Subcutaneous adipose tissue (tissue), 4 donors: Measurements from ENCODE around the gene TK2. TPM values are rescaled to one million over a fixed set of nuclear protein-coding genes. Genes with fewer than 3 reads are reported as not detected.

Experiments used
- CTCF ChIP-seq: fragments of 450-650 bp; IDR thresholded peaks from one replicate; pipeline ENCODE4 v1.5.1; 2016; ENCODE audit warnings: low read depth, mild to moderate bottlenecking, control low read depth, antibody characterized with exemption, moderate library complexity
- total RNA-seq, 4 donors: library from RNA; depleted of rRNA; stranded (reverse); fragments of >200 nt; gene quantifications; one replicate each; pipeline ENCODE4 v1.1.0, GENCODE V29; 2016

TK2 gene
- total RNA-seq, 4 donors from 2014 or later = 63.6 to 118 (median 92.4) TPM

DNA sequence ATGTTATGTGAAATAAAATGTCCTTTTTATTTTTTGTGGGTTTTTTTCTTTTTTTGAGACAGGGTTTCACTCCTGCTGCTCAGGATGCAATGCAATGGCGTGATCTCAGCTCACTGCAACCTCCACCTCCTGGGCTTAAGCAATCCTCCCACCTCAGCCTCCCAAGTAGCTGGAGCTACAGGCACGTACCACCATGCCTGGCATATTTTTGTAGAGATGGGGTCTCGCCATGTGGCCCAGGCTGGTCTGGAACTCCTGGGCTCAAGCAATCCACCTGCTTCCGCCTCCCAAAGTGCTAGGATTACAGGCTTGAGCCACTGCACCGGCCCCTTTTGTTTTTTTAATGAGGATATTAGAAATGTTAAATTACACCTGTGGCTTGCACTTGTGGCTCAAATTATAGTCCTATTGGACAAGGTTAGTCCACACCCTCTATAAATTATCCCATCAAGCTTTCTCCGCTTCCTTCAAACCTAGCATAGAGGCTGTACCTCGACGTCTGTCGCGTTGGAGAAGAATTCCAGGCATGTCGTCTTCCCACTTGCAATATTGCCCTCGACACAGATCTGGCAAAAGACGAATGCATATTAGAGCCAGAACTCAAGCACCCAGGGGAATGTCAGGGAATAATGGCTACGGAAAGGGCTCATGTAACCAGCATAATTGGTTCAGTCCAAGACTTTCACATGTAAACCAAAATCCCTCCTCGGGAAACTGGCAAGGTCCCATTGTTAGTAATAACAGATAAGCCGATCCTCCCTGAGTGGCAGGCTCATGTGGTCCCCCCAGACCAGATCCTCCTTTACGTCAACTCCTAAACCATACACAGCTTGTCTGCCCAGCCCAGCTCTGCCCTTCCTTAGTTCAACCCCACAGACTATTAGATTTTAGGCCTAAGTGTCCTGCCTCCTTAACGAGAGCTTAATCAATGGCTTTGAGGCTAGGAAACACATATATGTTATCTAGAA lies 8.2 kb downstream of the TK2 start:
- no peak for TF ChIP-seq CTCF

GRCh38 chr16:66539623-66540469 lies 10.1 kb downstream of the TK2 start:
- no peak for TF ChIP-seq CTCF

GRCh38 chr16:66538910-66539309 lies 11.0 kb downstream of the TK2 start:
- no peak for TF ChIP-seq CTCF

DNA sequence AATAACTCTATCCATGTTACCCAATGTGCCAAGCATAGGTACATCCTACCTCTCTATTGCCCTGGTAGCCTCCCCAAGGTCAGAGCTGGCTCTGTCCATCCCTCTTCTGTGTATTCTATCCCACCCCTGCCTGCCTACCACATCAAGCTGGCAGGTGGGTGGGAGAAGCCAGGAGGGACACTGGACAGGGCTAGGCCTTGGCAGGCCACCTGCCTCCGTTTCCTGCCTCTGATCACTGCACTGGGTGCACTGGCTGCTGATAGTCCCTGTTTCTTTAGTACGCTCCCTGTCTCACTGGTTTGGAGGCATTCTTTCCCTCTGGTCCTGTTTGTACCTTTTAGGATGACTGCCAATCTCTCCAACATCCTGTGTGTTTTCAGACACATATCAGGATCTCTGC lies 12.7 kb downstream of the TK2 start:
- no peak for TF ChIP-seq CTCF

DNA sequence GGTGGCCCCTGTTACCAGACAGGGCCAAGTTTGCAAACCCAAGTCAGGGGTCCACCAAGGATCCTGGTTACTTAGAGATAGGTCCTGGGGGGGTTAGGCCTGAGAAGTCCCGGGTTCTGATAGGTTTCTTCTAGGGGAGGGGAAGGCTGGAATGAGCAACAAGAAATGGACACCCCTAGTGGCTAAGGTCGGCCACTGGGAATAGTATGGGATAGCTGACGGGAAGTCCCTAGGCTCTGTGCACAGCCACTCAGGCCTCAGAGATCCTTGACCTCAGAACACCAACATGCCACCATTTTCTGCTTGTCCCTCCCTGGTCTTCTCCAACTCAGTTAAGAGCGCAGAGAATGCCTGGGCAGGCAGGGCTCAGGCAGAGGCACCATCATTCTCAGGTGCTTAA lies 13.4 kb downstream of the TK2 start:
- TF ChIP-seq CTCF = no peak

DNA sequence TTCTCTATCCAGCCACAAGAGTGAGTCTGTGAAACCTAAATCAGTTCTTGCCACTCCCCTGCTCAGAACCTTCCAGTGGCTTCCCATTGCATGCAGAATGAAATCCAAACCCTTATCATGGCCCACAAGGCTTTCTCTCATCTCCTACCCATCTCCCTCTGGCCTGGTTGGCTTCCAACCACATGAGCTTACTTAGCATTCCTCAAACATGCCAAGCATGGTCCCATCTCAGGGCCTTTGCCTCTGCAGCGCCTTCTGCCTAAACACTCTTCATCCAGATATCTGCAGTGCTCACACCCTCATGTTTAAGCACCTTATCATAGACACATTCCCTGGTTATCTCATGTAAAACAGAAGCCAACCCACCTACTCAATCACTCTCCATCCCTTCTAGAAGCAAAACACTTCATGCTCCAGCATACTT lies 15.5 kb downstream of the TK2 start:
- TF ChIP-seq CTCF = no peak

GRCh38 chr16:66529475-66529874 lies 20.4 kb downstream of the TK2 start:
- no peak for TF ChIP-seq CTCF
